IMR-90 (cell line): Measurements from ENCODE around the gene KCNJ10. TPM values are rescaled to one million over a fixed set of nuclear protein-coding genes. Genes with fewer than 3 reads are reported as not detected.

Experiments used
- ATAC-seq: fragments of 200-7000 bp; cut with Tn5 transposase; 2 replicates; pipeline ENCODE4 v1.9.1; 2020; ENCODE audit warnings: low read depth, mild to moderate bottlenecking, moderate library complexity
- BruUV-seq: library from RNA; stranded (reverse); fragments of 400-500 nt; replicated peaks from 2 replicates; lab custom pipeline; 2021; lab: Mats Ljungman, UMichigan
- CTCF ChIA-PET: fragments of 300-600 bp; formaldehyde crosslinking; extraction: SDS; loops from one replicate; lab custom pipeline; 2021; ENCODE audit warnings: antibody characterized with exemption; lab: Yijun Ruan, JAX
- POLR2A ChIA-PET: fragments of 300-600 bp; sonication (Branson Sonifier 250); formaldehyde crosslinking; loops from one replicate; lab custom pipeline; 2022; ENCODE audit warnings: antibody characterized with exemption; ENCODE audit not compliant: unreplicated experiment; lab: Charles Lee
- DNase-seq: peaks from one replicate; pipeline ENCODE4 v3.0.0; 2013
- H2AFZ ChIP-seq: replicated peaks from 2 replicates; pipeline ENCODE3; 2013; ENCODE audit warnings: low read length, mild to moderate bottlenecking; ENCODE audit not compliant: poor library complexity
- H2AK5ac ChIP-seq: 2 replicates; pipeline ENCODE4 v1.6.1; 2013; ENCODE audit warnings: low read depth, low read length, inconsistent platforms
- H2AK9ac ChIP-seq: replicated peaks from 2 replicates; pipeline ENCODE3; 2013; ENCODE audit warnings: mild to moderate bottlenecking, low read depth, low read length, moderate library complexity; ENCODE audit not compliant: poor library complexity
- H2BK120ac ChIP-seq: 2 replicates; pipeline ENCODE4 v1.6.1; 2013; ENCODE audit warnings: low read depth, low read length, inconsistent platforms
- H2BK15ac ChIP-seq: 3 replicates; pipeline ENCODE4 v1.6.1; 2013; ENCODE audit warnings: low read depth, low read length, inconsistent platforms
- H2BK20ac ChIP-seq: 2 replicates; pipeline ENCODE4 v1.6.1; 2013; ENCODE audit warnings: low read depth, mild to moderate bottlenecking, inconsistent platforms, low read length, moderate library complexity
- H2BK5ac ChIP-seq: 2 replicates; pipeline ENCODE4 v1.6.1; 2013; ENCODE audit warnings: mild to moderate bottlenecking, low read depth, low read length, inconsistent platforms; ENCODE audit not compliant: poor library complexity, severe bottlenecking
- H3K14ac ChIP-seq: replicated peaks from 2 replicates; pipeline ENCODE4 v1.6.1; 2013; ENCODE audit warnings: low read depth, low read length, inconsistent platforms
- H3K18ac ChIP-seq: 2 replicates; pipeline ENCODE4 v1.6.1; 2013; ENCODE audit warnings: low read depth, low read length, control low read depth
- H3K23ac ChIP-seq: 2 replicates; pipeline ENCODE4 v1.6.1; 2013; ENCODE audit warnings: low read depth, low read length, inconsistent platforms
- H3K27ac ChIP-seq: 2 replicates; pipeline ENCODE4 v1.5.1; 2013; ENCODE audit warnings: mild to moderate bottlenecking, control low read depth, low read length; ENCODE audit not compliant: insufficient read depth
- H3K27me3 ChIP-seq: 2 replicates; pipeline ENCODE4 v1.6.1; 2013; ENCODE audit warnings: low read length; ENCODE audit not compliant: control insufficient read depth, insufficient read depth
- H3K36me3 ChIP-seq: 2 replicates; pipeline ENCODE4 v1.6.1; 2013; ENCODE audit warnings: low read length, mixed read lengths; ENCODE audit not compliant: control insufficient read depth, insufficient read depth
- H3K4ac ChIP-seq: 2 replicates; pipeline ENCODE4 v1.6.1; 2013; ENCODE audit warnings: low read depth, low read length, inconsistent platforms
- H3K4me1 ChIP-seq: 2 replicates; pipeline ENCODE4 v1.6.1; 2013; ENCODE audit warnings: low read length, mixed read lengths; ENCODE audit not compliant: control insufficient read depth, insufficient read depth
- H3K4me2 ChIP-seq: 2 replicates; pipeline ENCODE4 v1.6.1; 2013; ENCODE audit warnings: low read depth, mild to moderate bottlenecking, control low read depth, low read length, moderate library complexity
- H3K4me3 ChIP-seq: 2 replicates; pipeline ENCODE4 v1.5.1; 2013; ENCODE audit warnings: low read depth, mild to moderate bottlenecking, control low read depth, low read length, moderate library complexity; ENCODE audit not compliant: insufficient read depth
- H3K56ac ChIP-seq: 2 replicates; pipeline ENCODE4 v1.6.1; 2013; ENCODE audit warnings: low read length, inconsistent platforms; ENCODE audit not compliant: insufficient read depth; ENCODE audit errors: extremely low read depth
- H3K79me1 ChIP-seq, 2 experiments: 2 replicates each; pipeline ENCODE4 v1.6.1; 2013; ENCODE audit warnings: low read length in 2 of 2, inconsistent platforms in 1 of 2, low read depth in 1 of 2
- H3K9ac ChIP-seq: 2 replicates; pipeline ENCODE4 v1.6.1; 2013; ENCODE audit warnings: low read depth, low read length, control low read depth
- H3K9me1 ChIP-seq: 2 replicates; pipeline ENCODE4 v1.6.1; 2013; ENCODE audit warnings: low read length, inconsistent platforms; ENCODE audit not compliant: insufficient read depth
- H3K9me3 ChIP-seq: 2 replicates; pipeline ENCODE4 v1.6.1; 2013; ENCODE audit warnings: low read length; ENCODE audit not compliant: control insufficient read depth, insufficient read depth
- H4K20me1 ChIP-seq: 2 replicates; pipeline ENCODE4 v1.6.1; 2013; ENCODE audit warnings: low read length, inconsistent platforms; ENCODE audit not compliant: insufficient read depth
- H4K5ac ChIP-seq: 2 replicates; pipeline ENCODE4 v1.6.1; 2013; ENCODE audit warnings: mild to moderate bottlenecking, low read depth, low read length, control low read depth
- H4K8ac ChIP-seq, 2 experiments: 2 replicates each; pipeline ENCODE4 v1.6.1; 2013; ENCODE audit warnings: low read depth in 2 of 2, low read length in 2 of 2, control low read depth in 1 of 2, inconsistent platforms in 1 of 2
- H4K91ac ChIP-seq: 2 replicates; pipeline ENCODE4 v1.6.1; 2013; ENCODE audit warnings: low read depth, low read length, inconsistent platforms; ENCODE audit not compliant: insufficient read depth
- MAZ ChIP-seq: IDR thresholded peaks from 2 replicates; pipeline ENCODE4 v1.6.1; 2012; ENCODE audit warnings: low read depth, mild to moderate bottlenecking, low read length, improper control_type of control experiment, moderate library complexity, borderline replicate concordance
- NFE2L2 ChIP-seq: fragments of 150-350 bp; IDR thresholded peaks from 2 replicates; pipeline ENCODE4 v1.6.1; 2016; ENCODE audit warnings: low read depth, mild to moderate bottlenecking, low read length
- RAD21 ChIP-seq: IDR thresholded peaks from 2 replicates; pipeline ENCODE4 v1.6.1; 2012; ENCODE audit warnings: low read length, improper control_type of control experiment
- SMC3 ChIP-seq: fragments of 150-350 bp; IDR thresholded peaks from 2 replicates; pipeline ENCODE4 v1.6.1; 2016; ENCODE audit warnings: low read depth, mild to moderate bottlenecking, antibody characterized with exemption, low read length, moderate library complexity
- WGBS, 2 experiments: methylation state at CpG; one replicate each; pipeline versions ENCODE4 v1.1.5 to v1.1.7; 2013; ENCODE audit warnings: missing lambda C conversion rate in 2 of 2; ENCODE audit not compliant: insufficient read length in 1 of 2; ENCODE audit errors: extremely low coverage in 2 of 2; 5-methylcytosine and 5-hydroxymethylcytosine counted together
- dilution Hi-C: fragments of 300-500 bp; cut with HindIII; formaldehyde crosslinking; loops from one replicate; pipeline ENCODE4 v1.14.3; 2018; ENCODE audit warnings: low sequenced_read_pairs; ENCODE audit not compliant: unreplicated experiment
- in situ Hi-C: fragments of 300-500 bp; cut with MboI; formaldehyde crosslinking; loops from 3 replicates; pipeline ENCODE4 v1.14.3; 2019; ENCODE audit warnings: low sequenced_read_pairs, inconsistent platforms, mixed read lengths
- intact Hi-C: fragments of 100-400 bp; cut with micrococcal nuclease; formaldehyde crosslinking; loops from 2 replicates; pipeline ENCODE4 v1.10.0; 2022
- polyA plus RNA-seq, 3 experiments: library from polyadenylated mRNA; depleted of rRNA; stranded (reverse); fragments of >200 nt; gene quantifications; 2 replicates each; pipeline ENCODE4 v1.2.3, GENCODE V29; 2012; ENCODE audit warnings: low replicate concordance in 1 of 3
- total RNA-seq: library from RNA; depleted of rRNA; stranded (reverse); fragments of >200 nt; gene quantifications from 2 replicates; pipeline ENCODE4 v1.2.3, GENCODE V29; 2012
- TF ChIP-seq, protein P1 (sequence below): conservative IDR thresholded peaks from 2 replicates; pipeline ENCODE4 v1.5.1; 2012; ENCODE audit warnings: mild to moderate bottlenecking, low read depth, low read length, improper control_type of control experiment

The KCNJ10 gene
- total and polyA plus RNA-seq, 2 of the 4 experiments (the other 2 are of a cell fraction), result not detected

GRCh38 chr1:160046494-160047110, 23.4 kb downstream of the KCNJ10 start:
- Histone ChIP-seq H3K9ac (no peak overlapping the region), H4K5ac (no peak overlapping the region), H2AK9ac (no peak overlapping the region), H3K9me3 (no peaks in the 10 kb centered on the region), H2BK15ac (no peak overlapping the region), H3K9me1 (no peaks in the 10 kb centered on the region), H3K27ac (no peak overlapping the region), H3K36me3 (no peaks in the 10 kb centered on the region), H3K23ac (no peak overlapping the region), H3K27me3 (peaks cover 35% of the 10 kb centered on the region), H4K91ac (no peak overlapping the region), H3K4ac (no peak overlapping the region), H2AFZ (peak overlapping the region; percentile 35), H2AK5ac (no peak overlapping the region), H4K8ac (no peak overlapping the region), H3K14ac (no peak overlapping the region), H3K18ac (no peak overlapping the region), H2BK120ac (no peak overlapping the region), H3K4me3 (no peak overlapping the region), H3K4me2 (peak overlapping the region; percentile 63), H3K56ac (no peak overlapping the region), H3K79me1 (no peaks in the 10 kb centered on the region), H3K4me1 (no peaks in the 10 kb centered on the region), H2BK20ac (no peak overlapping the region), H2BK5ac (no peak overlapping the region), H4K20me1 (no peaks in the 10 kb centered on the region)
- peak; percentile 47 for TF ChIP-seq RAD21
- TF ChIP-seq SMC3, result peak; percentile 7; the same call in 1 of the 2 replicates
- no peak for TF ChIP-seq NFE2L2
- TF ChIP-seq, protein P1, sequence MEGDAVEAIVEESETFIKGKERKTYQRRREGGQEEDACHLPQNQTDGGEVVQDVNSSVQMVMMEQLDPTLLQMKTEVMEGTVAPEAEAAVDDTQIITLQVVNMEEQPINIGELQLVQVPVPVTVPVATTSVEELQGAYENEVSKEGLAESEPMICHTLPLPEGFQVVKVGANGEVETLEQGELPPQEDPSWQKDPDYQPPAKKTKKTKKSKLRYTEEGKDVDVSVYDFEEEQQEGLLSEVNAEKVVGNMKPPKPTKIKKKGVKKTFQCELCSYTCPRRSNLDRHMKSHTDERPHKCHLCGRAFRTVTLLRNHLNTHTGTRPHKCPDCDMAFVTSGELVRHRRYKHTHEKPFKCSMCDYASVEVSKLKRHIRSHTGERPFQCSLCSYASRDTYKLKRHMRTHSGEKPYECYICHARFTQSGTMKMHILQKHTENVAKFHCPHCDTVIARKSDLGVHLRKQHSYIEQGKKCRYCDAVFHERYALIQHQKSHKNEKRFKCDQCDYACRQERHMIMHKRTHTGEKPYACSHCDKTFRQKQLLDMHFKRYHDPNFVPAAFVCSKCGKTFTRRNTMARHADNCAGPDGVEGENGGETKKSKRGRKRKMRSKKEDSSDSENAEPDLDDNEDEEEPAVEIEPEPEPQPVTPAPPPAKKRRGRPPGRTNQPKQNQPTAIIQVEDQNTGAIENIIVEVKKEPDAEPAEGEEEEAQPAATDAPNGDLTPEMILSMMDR, result peak; percentile 67
- 0 out of 2 replicates have a peak, but pooled peaks have one; percentile 34 for TF ChIP-seq MAZ
- WGBS, 2 experiments, result 0% methylated on average over 1 of the region's 11 CpGs; no CpG with 5 or more reads in 1 of the 2 experiments
- POLR2A ChIA-PET, result no interaction called here
- CTCF ChIA-PET, result interaction anchor here (0.5 to 2.7 kb wide), 13 partner anchors 10 to 331 kb away, joined by 3 to 16 read pairs (median 4); partner anchors contain the start of gene PIGM
- no TSS peak for BruUV-seq
- dilution Hi-C loops, result no loop called here
- ATAC-seq (peak; percentile 86), DNase-seq (peak; percentile 21)
- in situ Hi-C loops, result no loop called here
- intact Hi-C loops, result loop anchor here (2.0 kb wide), 1 partner anchor 32 kb away; no protein-coding TSS in a partner anchor
